SK-N-SH treated with all-trans-retinoic acid at 6 μM for 48 hours (cell line): ENCODE data around the gene POLR2A.

Experiments
- ATAC-seq: fragments of 200-7000 bp; cut with Tn5 transposase; 3 replicates; pipeline ENCODE4 v1.9.1; 2020; ENCODE audit warnings: mild to moderate bottlenecking, moderate library complexity
- ARNTL ChIP-seq: fragments of 450-650 bp; formaldehyde crosslinking; IDR thresholded peaks from 2 replicates; pipeline ENCODE4 v1.5.0; 2020; ENCODE audit warnings: low read depth, mild to moderate bottlenecking, moderate library complexity, borderline replicate concordance
- BACH2 ChIP-seq: fragments of 250-450 bp; sonication (Bioruptor Pico); IDR thresholded peaks from 2 replicates; pipeline ENCODE4 v1.9.0; 2021; ENCODE audit warnings: mild to moderate bottlenecking, borderline replicate concordance
- CREB5 ChIP-seq: fragments of 250-450 bp; sonication (Bioruptor Pico); IDR thresholded peaks from 2 replicates; pipeline ENCODE4 v1.5.1; 2020; ENCODE audit warnings: low read depth, mild to moderate bottlenecking, moderate library complexity
- CSDC2 ChIP-seq: fragments of 250-450 bp; sonication (Bioruptor Pico); IDR thresholded peaks from 2 replicates; pipeline ENCODE4 v1.5.0; 2020; ENCODE audit warnings: mild to moderate bottlenecking, moderate library complexity
- CSRNP3 ChIP-seq: fragments of 250-450 bp; sonication (Bioruptor Pico); IDR thresholded peaks from 2 replicates; pipeline ENCODE4 v1.5.1; 2021; ENCODE audit warnings: mild to moderate bottlenecking, moderate library complexity
- ESRRG ChIP-seq: fragments of 250-450 bp; sonication (Bioruptor Pico); IDR thresholded peaks from 2 replicates; pipeline ENCODE4 v1.6.1; 2021; ENCODE audit warnings: mild to moderate bottlenecking
- PPARA ChIP-seq: fragments of 250-450 bp; sonication (Bioruptor Pico); IDR thresholded peaks from 2 replicates; pipeline ENCODE4 v1.5.0; 2020; ENCODE audit warnings: mild to moderate bottlenecking, borderline replicate concordance
- RARB ChIP-seq: fragments of 250-450 bp; sonication (Bioruptor Pico); IDR thresholded peaks from 2 replicates; pipeline ENCODE4 v1.8.0; 2021; ENCODE audit warnings: mild to moderate bottlenecking, moderate library complexity
- SNAI2 ChIP-seq: fragments of 250-450 bp; sonication (Bioruptor Pico); IDR thresholded peaks from 2 replicates; pipeline ENCODE4 v1.5.0; 2020; ENCODE audit warnings: mild to moderate bottlenecking, moderate library complexity
- TCF4 ChIP-seq: fragments of 250-450 bp; sonication (Bioruptor Pico); IDR thresholded peaks from 2 replicates; pipeline ENCODE4 v1.8.0; 2021; ENCODE audit warnings: mild to moderate bottlenecking, moderate library complexity, borderline replicate concordance
- ZFP3 ChIP-seq: fragments of 250-450 bp; sonication (Bioruptor Pico); IDR thresholded peaks from 2 replicates; pipeline ENCODE4 v1.5.0; 2020; ENCODE audit warnings: mild to moderate bottlenecking, moderate library complexity
- ZNF565 ChIP-seq: fragments of 450-650 bp; formaldehyde crosslinking; conservative IDR thresholded peaks from 2 replicates; pipeline ENCODE4 v1.5.0; 2020; ENCODE audit warnings: low read depth, mild to moderate bottlenecking, moderate library complexity
- ZNF70 ChIP-seq: fragments of 450-650 bp; formaldehyde crosslinking; IDR thresholded peaks from 2 replicates; pipeline ENCODE4 v1.5.0; 2020; ENCODE audit warnings: mild to moderate bottlenecking, moderate library complexity
- ZNF8 ChIP-seq: fragments of 450-650 bp; formaldehyde crosslinking; IDR thresholded peaks from 2 replicates; pipeline ENCODE4 v1.5.0; 2020; ENCODE audit warnings: mild to moderate bottlenecking, moderate library complexity
- TF ChIP-seq, protein P1 (sequence below): fragments of 250-450 bp; sonication (Bioruptor Pico); IDR thresholded peaks from 2 replicates; pipeline ENCODE4 v1.8.0; 2020; ENCODE audit warnings: mild to moderate bottlenecking, moderate library complexity, borderline replicate concordance

The POLR2A gene

GRCh38 chr17:7476951-7477350 is 7.2 kb upstream of the POLR2A start:
- TF ChIP-seq PPARA (no peak), ARNTL (CRISPR knock-in tag) (no peak), ESRRG (CRISPR knock-in tag) (no peak), ZNF565 (CRISPR knock-in tag) (no peak), TCF4 (CRISPR knock-in tag) (no peak), ZNF8 (CRISPR knock-in tag) (no peak), CSDC2 (CRISPR knock-in tag) (no peak), CREB5 (no peak), BACH2 (CRISPR knock-in tag) (no peak), CSRNP3 (CRISPR knock-in tag) (no peak), ZNF70 (CRISPR knock-in tag) (no peak), SNAI2 (CRISPR knock-in tag) (no peak)
- no peak for ATAC-seq

GRCh38 chr17:7477392-7478275 is 6.5 kb upstream of the POLR2A start:
- no peak for ATAC-seq

GRCh38 chr17:7478276-7479212 is 5.6 kb upstream of the POLR2A start:
- peak; percentile 30 for ATAC-seq

More at GRCh38 chr17:7477392-7478275, 6.5 kb upstream of the POLR2A start:
- TF ChIP-seq RARB (CRISPR knock-in tag) (no peak), ZNF70 (CRISPR knock-in tag) (0 out of 2 replicates have a peak, but pooled peaks have one; percentile 24)

GRCh38 chr17:7479213-7480088 is 4.7 kb upstream of the POLR2A start, which contains the start of gene ZBTB4:
Gene ZBTB4 (minus strand): TSS chr17:7479631. CDS start chr17:7466801, 12,830 bp downstream.
- ATAC-seq, result peak; percentile 6; the same call in 2 of the 3 replicates
- TF ChIP-seq CSRNP3 (CRISPR knock-in tag), result no peak
- TF ChIP-seq, protein P1, sequence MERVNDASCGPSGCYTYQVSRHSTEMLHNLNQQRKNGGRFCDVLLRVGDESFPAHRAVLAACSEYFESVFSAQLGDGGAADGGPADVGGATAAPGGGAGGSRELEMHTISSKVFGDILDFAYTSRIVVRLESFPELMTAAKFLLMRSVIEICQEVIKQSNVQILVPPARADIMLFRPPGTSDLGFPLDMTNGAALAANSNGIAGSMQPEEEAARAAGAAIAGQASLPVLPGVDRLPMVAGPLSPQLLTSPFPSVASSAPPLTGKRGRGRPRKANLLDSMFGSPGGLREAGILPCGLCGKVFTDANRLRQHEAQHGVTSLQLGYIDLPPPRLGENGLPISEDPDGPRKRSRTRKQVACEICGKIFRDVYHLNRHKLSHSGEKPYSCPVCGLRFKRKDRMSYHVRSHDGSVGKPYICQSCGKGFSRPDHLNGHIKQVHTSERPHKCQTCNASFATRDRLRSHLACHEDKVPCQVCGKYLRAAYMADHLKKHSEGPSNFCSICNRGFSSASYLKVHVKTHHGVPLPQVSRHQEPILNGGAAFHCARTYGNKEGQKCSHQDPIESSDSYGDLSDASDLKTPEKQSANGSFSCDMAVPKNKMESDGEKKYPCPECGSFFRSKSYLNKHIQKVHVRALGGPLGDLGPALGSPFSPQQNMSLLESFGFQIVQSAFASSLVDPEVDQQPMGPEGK (CRISPR knock-in tag), result 0 out of 2 replicates have a peak, but pooled peaks have one; percentile 3

More at GRCh38 chr17:7478276-7479212, 5.6 kb upstream of the POLR2A start:
- TF ChIP-seq, protein P1 (CRISPR knock-in tag), result peak; percentile 57; the same call in 1 of the 2 replicates
- no peak for TF ChIP-seq ARNTL (CRISPR knock-in tag)
- TF ChIP-seq ZFP3 (CRISPR knock-in tag), result 0 out of 2 replicates have a peak, but pooled peaks have one; percentile 15
- TF ChIP-seq, all 23 proteins: peak for 2
